HTERT RPE-1 (cell line): ENCODE data around the gene IL17B.

ENCODE experiments used
- in situ Hi-C: fragments of 300-500 bp; cut with MboI; formaldehyde crosslinking; loops from 4 replicates; pipeline ENCODE4 v1.14.3; 2020; ENCODE audit warnings: low sequenced_read_pairs

The IL17B gene

GRCh38 chr5:149328177-149328576, 50.9 kb downstream of the IL17B start:
- in situ Hi-C loops: no loop called here

GRCh38 chr5:149326611-149327010, 52.5 kb downstream of the IL17B start:
- in situ Hi-C loops: no loop called here

GRCh38 chr5:149325894-149326293, 53.2 kb downstream of the IL17B start:
- in situ Hi-C loops: no loop called here

- in situ Hi-C loops: no loop called here
Observed at GRCh38 chr5:149325166-149325735, 53.8 kb downstream of the IL17B start.

GRCh38 chr5:149324641-149325040, 54.5 kb downstream of the IL17B start:
- in situ Hi-C loops: no loop called here
